SK-N-SH (cell line): Measurements from ENCODE around the gene ADD2. TPM values are rescaled to one million over a fixed set of nuclear protein-coding genes. Genes with fewer than 3 reads are reported as not detected.

Source experiments
- CTCF ChIA-PET: fragments of 300-600, 350-600 bp; formaldehyde crosslinking; extraction: SDS; loops from one replicate; lab custom pipeline; 2021; lab: Yijun Ruan, JAX
- POLR2A ChIA-PET: fragments of 350-600 bp; sonication (Branson Sonifier 250); formaldehyde crosslinking; extraction: SDS; loops from one replicate; lab custom pipeline; 2020; ENCODE audit warnings: antibody characterized with exemption, inconsistent platforms; lab: Yijun Ruan, JAX
- DNase-seq: peaks from one replicate; pipeline ENCODE4 v3.0.0; 2012
- H2AFZ ChIP-seq: fragments of 200-600 bp; sonication (generic); 2 replicates; pipeline ENCODE4 v1.8.1; 2016; ENCODE audit warnings: antibody characterized with exemption, mild to moderate bottlenecking, low read depth
- H3F3A ChIP-seq: fragments of 200-600 bp; sonication (generic); replicated peaks from 2 replicates; pipeline ENCODE3; 2016; ENCODE audit warnings: antibody characterized with exemption, mild to moderate bottlenecking; ENCODE audit not compliant: insufficient read depth
- H3K27ac ChIP-seq, 2 experiments: fragments of 200-500 bp in 1 of 2; fragments of 200-600 bp in 1 of 2; sonication (Bioruptor generic) in 1 of 2; sonication (generic), shearing (Covaris generic) in 1 of 2; 2 replicates each; pipeline versions ENCODE4 v1.5.1 to v1.6.1; 2014 to 2016; ENCODE audit warnings: low read depth in 2 of 2, inconsistent platforms in 1 of 2, low read length in 1 of 2, mild to moderate bottlenecking in 1 of 2, mixed read lengths in 1 of 2
- H3K27me3 ChIP-seq: fragments of 200-600 bp; sonication (generic), shearing (Covaris generic); 2 replicates; pipeline ENCODE4 v1.6.1; 2016; ENCODE audit warnings: mixed run types; ENCODE audit not compliant: insufficient read depth
- H3K36me3 ChIP-seq, 2 experiments: fragments of 200-500 bp in 1 of 2; fragments of 200-600 bp in 1 of 2; sonication (Bioruptor generic) in 1 of 2; sonication (generic) in 1 of 2; replicated peaks in 1 of 2; 2 replicates each; pipeline versions ENCODE3 to v1.5.1; 2014 to 2016; ENCODE audit warnings: low read length in 1 of 2, mild to moderate bottlenecking in 1 of 2; ENCODE audit not compliant: insufficient read depth in 2 of 2, control insufficient read depth in 1 of 2
- H3K4me1 ChIP-seq, 2 experiments: fragments of 200-500 bp in 1 of 2; fragments of 200-600 bp in 1 of 2; sonication (Bioruptor generic) in 1 of 2; sonication (generic), shearing (Covaris generic) in 1 of 2; 2 replicates each; pipeline versions ENCODE4 v1.5.1 to v1.6.1; 2014 to 2016; ENCODE audit warnings: low read depth in 1 of 2, low read length in 1 of 2, mixed run types in 1 of 2; ENCODE audit not compliant: insufficient read depth in 2 of 2, control insufficient read depth in 1 of 2
- H3K4me2 ChIP-seq: fragments of 200-600 bp; sonication (generic), shearing (Covaris generic); 2 replicates; pipeline ENCODE4 v1.6.1; 2017; ENCODE audit warnings: mixed run types
- H3K4me3 ChIP-seq, 2 experiments: fragments of 200-500 bp in 1 of 2; fragments of 200-600 bp in 1 of 2; sonication (Bioruptor generic) in 1 of 2; sonication (generic), shearing (Covaris generic) in 1 of 2; 2 replicates each; pipeline versions ENCODE4 v1.5.1 to v1.8.1; 2014 to 2016; ENCODE audit warnings: low read depth in 2 of 2, inconsistent platforms in 1 of 2, low read length in 1 of 2, mild to moderate bottlenecking in 1 of 2, mixed read lengths in 1 of 2, moderate library complexity in 1 of 2
- H3K79me2 ChIP-seq: fragments of 200-600 bp; sonication (generic); 2 replicates; pipeline ENCODE4 v1.8.1; 2017; ENCODE audit warnings: mild to moderate bottlenecking; ENCODE audit not compliant: insufficient read depth
- H3K9ac ChIP-seq: fragments of 200-600 bp; sonication (generic); 2 replicates; pipeline ENCODE4 v1.6.1; 2017; ENCODE audit warnings: mixed run types
- H3K9me2 ChIP-seq: fragments of 200-600 bp; sonication (generic); 2 replicates; pipeline ENCODE4 v1.6.1; 2017; ENCODE audit warnings: mixed run types
- H3K9me3 ChIP-seq: fragments of 200-600 bp; sonication (generic); 2 replicates; pipeline ENCODE4 v1.6.1; 2017; ENCODE audit warnings: mixed run types, mild to moderate bottlenecking, moderate library complexity
- H4K20me1 ChIP-seq: fragments of 200-600 bp; sonication (generic); 2 replicates; pipeline ENCODE4 v1.6.1; 2017; ENCODE audit warnings: mild to moderate bottlenecking, mixed run types; ENCODE audit not compliant: insufficient read depth
- EZH2phosphoT487 ChIP-seq: fragments of 200-600 bp; sonication (generic); IDR thresholded peaks from 2 replicates; pipeline ENCODE4 v1.6.1; 2017; ENCODE audit warnings: low read depth, mixed run types, mild to moderate bottlenecking, antibody characterized with exemption, moderate library complexity, borderline replicate concordance
- JUND ChIP-seq: IDR thresholded peaks from 2 replicates; pipeline ENCODE4 v1.4.0; 2012
- MAX ChIP-seq: IDR thresholded peaks from 2 replicates; pipeline ENCODE4 v1.4.0; 2012; ENCODE audit warnings: low read depth
- MXI1 ChIP-seq: IDR thresholded peaks from 2 replicates; pipeline ENCODE4 v1.6.1; 2012; ENCODE audit warnings: mild to moderate bottlenecking, low read depth, low read length, improper control_type of control experiment
- RFX5 ChIP-seq: IDR thresholded peaks from 2 replicates; pipeline ENCODE4 v1.6.1; 2012; ENCODE audit warnings: mild to moderate bottlenecking, improper control_type of control experiment, low read length
- RXRA ChIP-seq: IDR thresholded peaks from 2 replicates; pipeline ENCODE4 v1.4.0; 2012; ENCODE audit warnings: low read depth, mild to moderate bottlenecking, borderline replicate concordance
- TAF1 ChIP-seq: IDR thresholded peaks from 2 replicates; pipeline ENCODE4 v1.6.1; 2012; ENCODE audit warnings: low read depth, mild to moderate bottlenecking, low read length, moderate library complexity, borderline replicate concordance
- WGBS: methylation state at CpG from one replicate; pipeline ENCODE4 v1.1.6; 2017; ENCODE audit warnings: low lambda C conversion rate; 5-methylcytosine and 5-hydroxymethylcytosine counted together
- polyA plus RNA-seq, 3 experiments: library from polyadenylated mRNA; depleted of rRNA; stranded (reverse); fragments of >200 nt; gene quantifications; 2 replicates each; pipeline ENCODE4 v1.2.3, GENCODE V29; 2012
- TF ChIP-seq, protein P1 (sequence below): fragments of 150-350 bp; IDR thresholded peaks from 2 replicates; pipeline ENCODE4 v1.6.1; 2017; ENCODE audit warnings: antibody characterized with exemption, low read length, low read depth, borderline replicate concordance
- TF ChIP-seq, protein P2 (sequence below): fragments of 150-350 bp; IDR thresholded peaks from 2 replicates; pipeline ENCODE4 v1.6.1; 2016; ENCODE audit warnings: mild to moderate bottlenecking, low read depth, low read length
- TF ChIP-seq, protein P3 (sequence below): IDR thresholded peaks from 2 replicates; pipeline ENCODE4 v1.4.0; 2012; ENCODE audit warnings: low read depth, borderline replicate concordance

ADD2 gene
- polyA plus RNA-seq, 1 of the 3 experiments (the other 2 are of a cell fraction): 0.30 TPM

- Histone ChIP-seq H3K9me2 (no peaks in the 10 kb centered on the region), H3K79me2 (no peaks in the 10 kb centered on the region)
- CTCF ChIA-PET: no interaction called here
Measured at GRCh38 chr2:70664525-70664924, 103.5 kb downstream of the ADD2 start.

GRCh38 chr2:70663411-70663810, 104.6 kb downstream of the ADD2 start:
- 76% methylated on average over 10 of the region's 10 CpGs for WGBS
- Histone ChIP-seq H3F3A (no peaks in the 10 kb centered on the region), H3K27ac (no peak overlapping the region), H3K4me3 (no peak overlapping the region), H3K27me3 (0 out of 2 replicates have a peak, but pooled peaks cover 6% of the 10 kb centered on the region), H3K4me2 (no peak overlapping the region), H3K9me2 (no peaks in the 10 kb centered on the region), H3K4me1 (no peaks in the 10 kb centered on the region), H3K9ac (no peak overlapping the region), H3K36me3 (no peaks in the 10 kb centered on the region), H2AFZ (no peak overlapping the region), H4K20me1 (no peaks in the 10 kb centered on the region), H3K9me3 (no peaks in the 10 kb centered on the region), H3K79me2 (no peaks in the 10 kb centered on the region)
- POLR2A ChIA-PET: no interaction called here
- CTCF ChIA-PET: interaction anchor here (0.8 to 1.9 kb wide), 3 partner anchors 104 to 126 kb away, joined by 3 to 7 read pairs (median 3); partner anchors contain the start of gene ADD2
- TF ChIP-seq, protein P1, sequence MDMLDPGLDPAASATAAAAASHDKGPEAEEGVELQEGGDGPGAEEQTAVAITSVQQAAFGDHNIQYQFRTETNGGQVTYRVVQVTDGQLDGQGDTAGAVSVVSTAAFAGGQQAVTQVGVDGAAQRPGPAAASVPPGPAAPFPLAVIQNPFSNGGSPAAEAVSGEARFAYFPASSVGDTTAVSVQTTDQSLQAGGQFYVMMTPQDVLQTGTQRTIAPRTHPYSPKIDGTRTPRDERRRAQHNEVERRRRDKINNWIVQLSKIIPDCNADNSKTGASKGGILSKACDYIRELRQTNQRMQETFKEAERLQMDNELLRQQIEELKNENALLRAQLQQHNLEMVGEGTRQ: no peak
- no peak for TF ChIP-seq MAX
- DNase-seq: no peak

More at GRCh38 chr2:70664525-70664924, 103.5 kb downstream of the ADD2 start:
- Histone ChIP-seq H3K4me3 (no peak overlapping the region), H3K9me3 (no peaks in the 10 kb centered on the region), H3K4me2 (no peak overlapping the region), H3K9ac (no peak overlapping the region), H3K27me3 (0 out of 2 replicates have a peak, but pooled peaks cover 6% of the 10 kb centered on the region), H2AFZ (no peak overlapping the region), H3K4me1 (no peaks in the 10 kb centered on the region), H4K20me1 (no peaks in the 10 kb centered on the region), H3K36me3 (no peaks in the 10 kb centered on the region), H3F3A (no peaks in the 10 kb centered on the region), H3K27ac (no peak overlapping the region)
- no peak for TF ChIP-seq RFX5
- no peak for TF ChIP-seq TAF1
- TF ChIP-seq, protein P2, sequence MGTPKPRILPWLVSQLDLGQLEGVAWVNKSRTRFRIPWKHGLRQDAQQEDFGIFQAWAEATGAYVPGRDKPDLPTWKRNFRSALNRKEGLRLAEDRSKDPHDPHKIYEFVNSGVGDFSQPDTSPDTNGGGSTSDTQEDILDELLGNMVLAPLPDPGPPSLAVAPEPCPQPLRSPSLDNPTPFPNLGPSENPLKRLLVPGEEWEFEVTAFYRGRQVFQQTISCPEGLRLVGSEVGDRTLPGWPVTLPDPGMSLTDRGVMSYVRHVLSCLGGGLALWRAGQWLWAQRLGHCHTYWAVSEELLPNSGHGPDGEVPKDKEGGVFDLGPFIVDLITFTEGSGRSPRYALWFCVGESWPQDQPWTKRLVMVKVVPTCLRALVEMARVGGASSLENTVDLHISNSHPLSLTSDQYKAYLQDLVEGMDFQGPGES: no peak
- TF ChIP-seq EZH2phosphoT487: no peak
- TF ChIP-seq JUND: no peak
- TF ChIP-seq RXRA: no peak
- TF ChIP-seq, protein P3, sequence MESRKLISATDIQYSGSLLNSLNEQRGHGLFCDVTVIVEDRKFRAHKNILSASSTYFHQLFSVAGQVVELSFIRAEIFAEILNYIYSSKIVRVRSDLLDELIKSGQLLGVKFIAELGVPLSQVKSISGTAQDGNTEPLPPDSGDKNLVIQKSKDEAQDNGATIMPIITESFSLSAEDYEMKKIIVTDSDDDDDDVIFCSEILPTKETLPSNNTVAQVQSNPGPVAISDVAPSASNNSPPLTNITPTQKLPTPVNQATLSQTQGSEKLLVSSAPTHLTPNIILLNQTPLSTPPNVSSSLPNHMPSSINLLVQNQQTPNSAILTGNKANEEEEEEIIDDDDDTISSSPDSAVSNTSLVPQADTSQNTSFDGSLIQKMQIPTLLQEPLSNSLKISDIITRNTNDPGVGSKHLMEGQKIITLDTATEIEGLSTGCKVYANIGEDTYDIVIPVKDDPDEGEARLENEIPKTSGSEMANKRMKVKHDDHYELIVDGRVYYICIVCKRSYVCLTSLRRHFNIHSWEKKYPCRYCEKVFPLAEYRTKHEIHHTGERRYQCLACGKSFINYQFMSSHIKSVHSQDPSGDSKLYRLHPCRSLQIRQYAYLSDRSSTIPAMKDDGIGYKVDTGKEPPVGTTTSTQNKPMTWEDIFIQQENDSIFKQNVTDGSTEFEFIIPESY: no peak
- TF ChIP-seq MXI1: no peak
- no peak for DNase-seq
- POLR2A ChIA-PET: no interaction called here
- WGBS: 77% methylated on average over 7 of the region's 7 CpGs
